GM12872 (cell line): ENCODE measurements around the gene RGS11.

ENCODE experiments used
- CTCF ChIP-seq: IDR thresholded peaks from 3 replicates; pipeline ENCODE4 v1.5.1; 2011; ENCODE audit warnings: low read depth, mild to moderate bottlenecking, low read length, moderate library complexity; ENCODE audit not compliant: insufficient read depth

RGS11 gene

GRCh38 chr16:252366-253337, 23.1 kb downstream of the RGS11 start:
- TF ChIP-seq CTCF = no peak

- TF ChIP-seq CTCF = no peak
Measured at GRCh38 chr16:249431-249830, 26.3 kb downstream of the RGS11 start.

GRCh38 chr16:247027-247426, 28.7 kb downstream of the RGS11 start:
- TF ChIP-seq CTCF = no peak

GRCh38 chr16:245105-245504, 30.6 kb downstream of the RGS11 start:
- TF ChIP-seq CTCF = no peak

GRCh38 chr16:243348-243747, 32.4 kb downstream of the RGS11 start:
- TF ChIP-seq CTCF = no peak

- no peak for TF ChIP-seq CTCF
Measured at GRCh38 chr16:242281-242680, 33.5 kb downstream of the RGS11 start.

- no peak for TF ChIP-seq CTCF
Measured at GRCh38 chr16:240559-240958, 35.2 kb downstream of the RGS11 start.
